ENCODE results near the gene EPAS1. TPM values are rescaled to one million over a fixed set of nuclear protein-coding genes. Genes with fewer than 3 reads are reported as not detected.

EPAS1 gene
- total RNA-seq, 6 experiments from 2014 or later, result 101 to 232 (median 170) TPM

DNA sequence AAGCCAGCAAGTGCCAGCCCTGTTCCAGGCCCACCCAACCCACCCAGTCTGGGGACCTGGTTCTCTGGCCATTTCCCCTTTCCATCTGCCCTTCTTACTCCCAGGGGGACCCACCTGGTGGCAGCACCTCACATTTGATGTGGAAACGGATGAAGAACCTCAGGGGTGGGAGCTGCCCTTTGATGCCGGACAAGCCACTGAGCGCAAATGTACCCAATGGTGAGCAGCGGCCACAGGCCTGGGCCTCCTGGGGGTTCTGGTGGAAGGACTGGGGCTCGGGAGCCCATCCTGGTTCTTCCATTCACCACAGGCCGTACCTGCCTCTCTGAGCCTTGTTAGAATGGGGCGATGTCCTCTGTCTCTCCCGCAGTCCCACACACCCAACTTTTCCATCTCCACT, 84.7 kb downstream of the EPAS1 start:
- no peak for ATAC-seq
- WGBS (ENCODE audit: insufficient coverage, low coverage, low lambda C conversion rate, missing lambda C conversion rate), result no CpG with 5 or more reads among the region's 8 CpGs

DNA sequence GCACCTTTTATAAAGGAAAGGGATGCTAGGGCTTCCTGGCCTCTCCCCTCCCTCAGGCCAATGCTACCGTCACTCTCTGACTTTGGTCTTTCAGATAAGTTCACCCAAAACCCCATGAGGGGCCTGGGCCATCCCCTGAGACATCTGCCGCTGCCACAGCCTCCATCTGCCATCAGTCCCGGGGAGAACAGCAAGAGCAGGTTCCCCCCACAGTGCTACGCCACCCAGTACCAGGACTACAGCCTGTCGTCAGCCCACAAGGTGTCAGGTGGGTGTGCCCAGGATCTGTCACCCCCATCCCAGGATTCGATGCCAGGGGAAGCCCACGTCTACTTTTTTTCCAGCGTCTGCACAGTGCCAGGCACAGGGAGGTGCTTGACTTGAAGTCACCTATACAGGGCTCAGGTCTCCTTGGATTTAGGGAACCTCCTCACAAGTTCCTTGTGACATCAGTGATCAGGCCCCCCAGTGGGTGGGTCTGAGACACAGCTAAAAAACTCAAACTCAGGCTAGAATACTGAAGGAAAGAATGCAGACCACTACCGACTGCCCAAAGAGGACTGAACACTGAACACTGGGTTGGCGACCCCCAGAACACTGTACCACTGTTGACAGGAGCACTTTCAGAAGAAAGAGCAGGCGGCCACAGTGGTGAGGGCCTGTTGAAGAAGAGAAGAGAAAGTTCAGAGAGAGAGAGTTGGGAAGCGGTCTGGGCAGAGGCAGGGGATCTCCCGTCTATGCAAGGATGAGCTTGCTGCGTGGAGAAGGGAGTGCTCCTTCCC, 85.3 kb downstream of the EPAS1 start:
- Histone ChIP-seq H3K27me3 (no peaks in the 10 kb centered on the region), H3K36me3 (peaks cover 20 to 92% (median 55%) of the 10 kb centered on the region in 4 donors), H3K9me3 (no peaks in the 10 kb centered on the region), H3K4me1 (peaks cover 0 to 3% (median 0%) of the 10 kb centered on the region in 4 donors), H3K27ac (no peak overlapping the region), H3K4me3 (no peak overlapping the region)
- TF ChIP-seq CTCF (IDR thresholded peaks at IDR 0.05), result no peak
- no peak for TF ChIP-seq POLR2A (IDR thresholded peaks at IDR 0.05)
- ATAC-seq (no peak), DNase-seq (no peak)
- 79% methylated on average over 7 of the region's 14 CpGs for WGBS (ENCODE audit: insufficient coverage, low coverage, low lambda C conversion rate, missing lambda C conversion rate)
- intact Hi-C loops (cut with DNase I), result no loop called here

More for the DNA sequence above, 84.7 kb downstream of the EPAS1 start:
- Histone ChIP-seq H3K27me3 (no peaks in the 10 kb centered on the region), H3K4me1 (peaks cover 0 to 3% (median 0%) of the 10 kb centered on the region in 4 donors), H3K4me3 (no peak overlapping the region), H3K9me3 (no peaks in the 10 kb centered on the region), H3K36me3 (peaks cover 24 to 98% (median 58%) of the 10 kb centered on the region in 4 donors), H3K27ac (no peak overlapping the region)
- no peak for TF ChIP-seq CTCF (IDR thresholded peaks at IDR 0.05)
- TF ChIP-seq POLR2A (IDR thresholded peaks at IDR 0.05), result no peak
- intact Hi-C loops (cut with DNase I), result no loop called here
- DNase-seq, result no peak

DNA sequence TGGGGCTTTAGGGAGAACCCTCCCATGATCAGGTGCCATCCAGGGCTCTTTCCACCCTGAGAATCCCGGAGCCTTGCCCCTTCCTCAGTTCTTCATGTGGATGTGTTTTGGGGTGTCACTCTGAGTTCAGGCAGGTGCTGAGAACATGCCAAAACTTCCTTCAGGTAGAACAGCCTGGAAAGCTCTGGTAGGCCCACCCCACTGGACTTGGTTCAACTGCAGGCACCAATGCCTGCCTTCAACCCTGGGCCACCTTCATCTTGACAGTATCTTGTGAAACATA, 85.8 kb downstream of the EPAS1 start:
- intact Hi-C loops (cut with DNase I), result no loop called here
- H3K27ac ChIP-seq, result no peak overlapping the region

DNA sequence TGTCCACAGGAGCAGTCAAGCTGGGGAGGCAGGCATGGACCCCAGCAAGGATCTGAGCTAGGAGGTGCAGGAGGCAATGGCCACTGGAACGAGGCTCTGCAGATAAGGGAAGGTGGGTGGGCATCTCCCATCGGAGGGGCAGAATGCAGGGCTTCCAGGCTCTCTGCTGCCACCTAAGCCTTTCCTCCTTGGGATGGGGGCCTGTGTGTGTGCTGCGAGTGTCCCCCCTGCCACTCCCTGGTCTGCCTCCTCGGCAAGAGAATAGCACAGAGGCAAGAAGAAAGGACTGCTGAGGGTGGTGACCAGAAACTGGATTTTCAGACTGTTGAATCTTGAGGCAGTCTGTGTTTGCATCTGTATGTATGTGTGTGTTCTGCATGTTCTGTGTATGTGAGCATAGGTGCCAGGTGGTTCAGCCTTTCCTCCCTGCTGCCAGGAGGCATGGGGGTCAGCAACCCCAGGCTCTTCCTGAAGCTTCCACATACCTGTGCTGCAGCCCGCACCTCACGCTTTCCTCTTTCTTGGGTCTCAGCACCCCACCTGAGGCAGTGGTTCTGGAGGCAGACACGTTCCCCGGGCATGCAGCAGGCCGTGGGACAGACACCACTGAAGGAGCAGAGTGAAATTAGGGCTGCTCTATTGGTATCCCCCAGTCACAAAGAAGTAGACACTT, 86.7 kb downstream of the EPAS1 start:
- WGBS (ENCODE audit: insufficient coverage, low coverage, low lambda C conversion rate, missing lambda C conversion rate), result 86% methylated on average over 6 of the region's 9 CpGs
- no peak for TF ChIP-seq CTCF (IDR thresholded peaks at IDR 0.05)
- no peak for TF ChIP-seq POLR2A (IDR thresholded peaks at IDR 0.05)
- H3K27me3 ChIP-seq, result no peaks in the 10 kb centered on the region
- H3K9me3 ChIP-seq, result no peaks in the 10 kb centered on the region
- no peak for ATAC-seq
- intact Hi-C loops (cut with DNase I), result no loop called here
- H3K4me3 ChIP-seq, result no peak overlapping the region
- no peak overlapping the region for H3K27ac ChIP-seq
- peaks cover 0 to 3% (median 0%) of the 10 kb centered on the region in 4 donors for H3K4me1 ChIP-seq
- H3K36me3 ChIP-seq, result peaks cover 20 to 78% (median 46%) of the 10 kb centered on the region in 4 donors
- DNase-seq, result no peak

More for the DNA sequence above, 85.8 kb downstream of the EPAS1 start:
- Histone ChIP-seq H3K9me3 (no peaks in the 10 kb centered on the region), H3K4me3 (no peak overlapping the region), H3K4me1 (peaks cover 0 to 3% (median 0%) of the 10 kb centered on the region in 4 donors), H3K36me3 (peaks cover 20 to 87% (median 52%) of the 10 kb centered on the region in 4 donors), H3K27me3 (no peaks in the 10 kb centered on the region)
- 88% methylated on average over 1 of the region's 1 CpG for WGBS (ENCODE audit: insufficient coverage, low coverage, low lambda C conversion rate, missing lambda C conversion rate)
- no peak for ATAC-seq
- TF ChIP-seq POLR2A (IDR thresholded peaks at IDR 0.05) (no peak), CTCF (IDR thresholded peaks at IDR 0.05) (no peak)
- DNase-seq, result no peak
